Nephron progenitor cell (in vitro differentiated cells): ENCODE data around the gene WWOX.

Experiments
- DNase-seq: peaks from one replicate; pipeline ENCODE4 v3.0.0; 2021
- H3K27ac Mint-ChIP-seq: 2 replicates; pipeline ENCODE4 v1.8.0; 2021; ENCODE audit warnings: mild to moderate bottlenecking, moderate library complexity, mixed read lengths
- H3K27me3 Mint-ChIP-seq: 2 replicates; pipeline ENCODE4 v1.8.0; 2021; ENCODE audit warnings: mild to moderate bottlenecking, low read depth, mixed read lengths; ENCODE audit not compliant: poor library complexity
- H3K36me3 Mint-ChIP-seq: 2 replicates; pipeline ENCODE4 v1.8.0; 2021; ENCODE audit warnings: low read depth, mixed read lengths
- H3K4me1 Mint-ChIP-seq: 2 replicates; pipeline ENCODE4 v1.8.0; 2021; ENCODE audit warnings: mixed read lengths
- H3K4me3 Mint-ChIP-seq: 2 replicates; pipeline ENCODE4 v1.8.0; 2021; ENCODE audit warnings: mild to moderate bottlenecking, moderate library complexity, mixed read lengths
- H3K9me3 Mint-ChIP-seq: 2 replicates; pipeline ENCODE4 v1.8.0; 2021; ENCODE audit warnings: mild to moderate bottlenecking, moderate library complexity, mixed read lengths
- TF ChIP-seq, protein P1 (sequence below): fragments of 200-600 bp; sonication (generic); IDR thresholded peaks from 2 replicates; pipeline ENCODE4 v1.5.0; 2021; ENCODE audit warnings: antibody characterized with exemption

WWOX gene

DNA sequence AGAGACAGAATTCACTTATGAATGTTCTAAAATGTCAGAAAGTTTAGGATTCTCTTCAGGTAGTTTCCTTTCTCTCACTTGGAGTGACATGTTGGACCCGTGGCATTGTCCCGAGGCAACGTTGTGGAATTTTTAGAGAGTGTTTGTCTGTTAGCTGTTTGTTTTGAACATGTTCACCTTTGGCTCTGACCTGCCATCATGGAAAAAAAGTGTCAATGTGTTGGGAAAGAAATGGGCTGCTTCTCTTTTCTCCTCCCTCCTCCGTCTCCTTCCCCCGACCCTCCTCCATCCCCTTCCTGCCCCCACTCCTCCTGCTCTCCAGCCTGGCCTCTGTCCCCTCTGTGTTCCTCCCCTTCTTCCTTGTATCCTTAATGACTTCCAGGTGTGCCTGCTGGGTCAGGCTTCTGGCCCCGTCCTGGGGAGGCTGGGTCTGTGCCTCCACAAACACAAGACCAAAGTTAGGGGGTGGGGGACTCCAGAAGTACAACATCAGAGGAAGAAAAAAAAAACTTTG is 1038.0 kb downstream of the WWOX start:
- H3K4me3 Mint-ChIP-seq: no peak overlapping the region
- peaks cover 69% of the 10 kb centered on the region for H3K4me1 Mint-ChIP-seq
- no peak overlapping the region for H3K27ac Mint-ChIP-seq
- no peaks in the 10 kb centered on the region for H3K36me3 Mint-ChIP-seq
- DNase-seq: no peak
- peaks cover 7% of the 10 kb centered on the region for H3K9me3 Mint-ChIP-seq
- no peaks in the 10 kb centered on the region for H3K27me3 Mint-ChIP-seq
- TF ChIP-seq, protein P1, sequence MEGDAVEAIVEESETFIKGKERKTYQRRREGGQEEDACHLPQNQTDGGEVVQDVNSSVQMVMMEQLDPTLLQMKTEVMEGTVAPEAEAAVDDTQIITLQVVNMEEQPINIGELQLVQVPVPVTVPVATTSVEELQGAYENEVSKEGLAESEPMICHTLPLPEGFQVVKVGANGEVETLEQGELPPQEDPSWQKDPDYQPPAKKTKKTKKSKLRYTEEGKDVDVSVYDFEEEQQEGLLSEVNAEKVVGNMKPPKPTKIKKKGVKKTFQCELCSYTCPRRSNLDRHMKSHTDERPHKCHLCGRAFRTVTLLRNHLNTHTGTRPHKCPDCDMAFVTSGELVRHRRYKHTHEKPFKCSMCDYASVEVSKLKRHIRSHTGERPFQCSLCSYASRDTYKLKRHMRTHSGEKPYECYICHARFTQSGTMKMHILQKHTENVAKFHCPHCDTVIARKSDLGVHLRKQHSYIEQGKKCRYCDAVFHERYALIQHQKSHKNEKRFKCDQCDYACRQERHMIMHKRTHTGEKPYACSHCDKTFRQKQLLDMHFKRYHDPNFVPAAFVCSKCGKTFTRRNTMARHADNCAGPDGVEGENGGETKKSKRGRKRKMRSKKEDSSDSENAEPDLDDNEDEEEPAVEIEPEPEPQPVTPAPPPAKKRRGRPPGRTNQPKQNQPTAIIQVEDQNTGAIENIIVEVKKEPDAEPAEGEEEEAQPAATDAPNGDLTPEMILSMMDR: no peak

DNA sequence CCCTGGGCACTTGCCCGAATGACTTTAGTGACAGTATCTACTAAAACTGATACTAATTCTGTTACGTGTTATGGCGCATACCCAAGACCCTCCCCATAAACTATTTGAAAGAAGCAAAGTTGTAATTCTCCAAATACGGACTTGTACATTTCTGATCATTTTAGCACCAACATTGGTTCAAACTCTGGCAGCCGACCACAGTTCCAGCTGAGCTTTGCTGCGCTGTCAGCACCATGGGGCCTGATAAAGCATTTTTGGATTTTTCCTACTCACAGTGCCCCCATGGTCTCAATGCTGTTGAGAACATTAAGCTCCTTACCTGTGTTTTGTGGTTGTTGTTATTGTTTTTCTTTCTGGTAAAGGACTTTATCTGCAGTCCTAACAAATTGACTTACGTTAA is 1040.3 kb downstream of the WWOX start:
- DNase-seq: no peak
- Mint-ChIP-seq H3K27ac (no peak overlapping the region), H3K9me3 (no peaks in the 10 kb centered on the region), H3K36me3 (no peaks in the 10 kb centered on the region), H3K4me3 (no peak overlapping the region), H3K4me1 (peaks cover 48% of the 10 kb centered on the region), H3K27me3 (no peaks in the 10 kb centered on the region)
- TF ChIP-seq, protein P1: no peak

DNA sequence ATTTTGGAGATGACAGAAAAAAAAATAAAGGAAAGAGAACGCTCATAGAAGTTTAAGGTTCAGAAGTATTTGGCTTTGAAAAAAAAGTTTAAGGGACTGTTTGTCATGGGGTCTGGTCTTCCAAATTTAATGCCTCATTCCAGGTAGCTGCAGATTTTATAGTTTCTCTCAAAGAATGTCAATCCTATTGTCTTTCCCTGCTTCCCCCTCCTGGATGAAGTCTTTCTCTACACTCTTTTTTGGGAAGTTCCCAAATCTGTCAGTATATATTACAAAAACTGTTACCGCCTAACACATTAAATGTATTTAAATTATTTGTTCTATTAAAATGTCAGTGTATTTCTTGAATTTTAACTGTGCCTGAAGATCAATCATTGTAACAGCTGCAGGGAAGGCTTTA is 1043.6 kb downstream of the WWOX start:
- Mint-ChIP-seq H3K27me3 (peaks cover 2% of the 10 kb centered on the region), H3K27ac (no peak overlapping the region), H3K36me3 (no peaks in the 10 kb centered on the region), H3K9me3 (no peaks in the 10 kb centered on the region), H3K4me3 (no peak overlapping the region), H3K4me1 (peaks cover 33% of the 10 kb centered on the region)
- TF ChIP-seq, protein P1: no peak
- DNase-seq: no peak

DNA sequence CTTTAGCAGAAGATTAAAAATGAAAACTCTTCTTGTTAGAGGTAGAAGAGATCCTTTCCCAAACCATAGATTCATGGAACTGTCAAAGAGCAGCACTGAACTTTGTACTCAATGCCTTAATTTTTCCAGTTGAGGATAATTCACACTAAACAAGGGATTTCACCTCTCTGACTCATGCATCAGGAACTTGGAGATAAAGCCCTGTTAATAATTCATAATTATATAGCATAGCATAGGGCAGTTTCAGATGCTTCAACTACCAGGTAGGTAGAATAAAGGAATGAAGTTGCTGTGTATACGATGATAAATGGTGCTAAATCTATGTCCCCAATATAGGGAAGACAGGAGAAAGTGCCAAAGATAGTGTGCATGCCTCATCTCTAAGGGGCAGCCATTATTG is 1050.7 kb downstream of the WWOX start:
- peaks cover 6% of the 10 kb centered on the region for H3K27me3 Mint-ChIP-seq
- H3K27ac Mint-ChIP-seq: no peak overlapping the region
- H3K9me3 Mint-ChIP-seq: no peaks in the 10 kb centered on the region
- peaks cover 39% of the 10 kb centered on the region for H3K4me1 Mint-ChIP-seq
- H3K4me3 Mint-ChIP-seq: no peak overlapping the region
- no peak for DNase-seq
- TF ChIP-seq, protein P1: no peak
- H3K36me3 Mint-ChIP-seq: no peaks in the 10 kb centered on the region

DNA sequence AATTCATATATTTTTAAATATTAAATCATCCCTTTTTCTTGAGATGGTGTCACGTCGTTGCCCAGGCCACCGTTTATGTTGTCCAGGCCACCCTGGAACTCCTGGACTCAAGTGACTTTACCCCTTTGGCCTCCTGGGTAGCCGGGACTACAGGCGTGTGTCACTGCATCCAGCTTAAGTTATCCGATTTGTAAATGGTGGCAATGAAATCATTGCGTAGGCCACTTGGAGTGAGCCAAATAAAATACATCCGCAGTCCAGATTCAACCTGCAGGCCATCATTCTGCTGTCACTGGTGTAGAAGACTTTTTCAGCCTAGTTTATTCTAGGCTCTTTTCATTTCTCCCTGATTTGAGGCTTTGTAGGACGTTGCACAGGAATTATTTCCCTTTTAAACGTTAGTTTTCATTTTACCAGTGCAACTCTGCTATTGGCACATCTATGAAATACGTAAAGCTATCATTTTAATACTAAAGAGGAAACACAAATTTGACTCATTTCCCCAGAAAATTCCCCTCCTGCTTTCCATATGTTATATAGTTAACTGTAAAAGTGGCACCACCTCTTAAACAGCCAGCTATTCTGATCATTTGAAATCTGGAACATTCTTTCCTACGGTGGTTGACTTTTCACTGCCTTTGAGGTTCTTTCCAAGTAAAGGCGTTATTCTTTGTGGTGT is 1051.3 kb downstream of the WWOX start:
- Mint-ChIP-seq H3K27ac (no peak overlapping the region), H3K4me3 (no peak overlapping the region), H3K36me3 (no peaks in the 10 kb centered on the region), H3K4me1 (peaks cover 39% of the 10 kb centered on the region), H3K27me3 (peaks cover 6% of the 10 kb centered on the region), H3K9me3 (no peaks in the 10 kb centered on the region)
- TF ChIP-seq, protein P1: no peak
- DNase-seq: no peak

DNA sequence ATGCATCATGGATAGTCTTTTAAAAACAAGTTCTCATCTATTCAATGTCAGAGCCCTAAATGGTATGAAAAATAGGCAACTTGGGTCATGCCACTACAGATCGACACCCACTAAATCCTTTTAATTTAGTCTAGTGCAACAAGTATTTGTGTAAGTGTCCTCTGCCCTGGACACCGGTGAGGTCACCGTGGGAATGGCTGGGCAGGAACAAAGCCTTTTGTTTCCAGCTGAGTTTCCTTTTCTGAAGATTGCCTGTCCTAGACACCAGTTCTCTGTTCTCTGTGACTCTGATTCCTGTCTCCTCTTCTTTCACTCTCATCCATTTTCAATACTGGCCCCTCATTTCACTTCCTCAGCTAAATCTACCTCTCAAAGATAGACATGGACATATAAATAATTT is 1054.6 kb downstream of the WWOX start:
- Mint-ChIP-seq H3K4me3 (no peak overlapping the region), H3K27ac (peak overlapping the region; percentile 39), H3K36me3 (no peaks in the 10 kb centered on the region), H3K4me1 (peaks cover 65% of the 10 kb centered on the region), H3K9me3 (no peaks in the 10 kb centered on the region), H3K27me3 (peaks cover 7% of the 10 kb centered on the region)
- DNase-seq: no peak
- TF ChIP-seq, protein P1: no peak
